Naive thymus-derived CD4-positive, alpha-beta T cell (primary cell): ENCODE results near the gene ENO2. TPM values are rescaled to one million over a fixed set of nuclear protein-coding genes. Genes with fewer than 3 reads are reported as not detected.

ENCODE experiments used
- ATAC-seq: fragments of 150-1000 bp; cut with Tn5 transposase; 2 replicates; pipeline ENCODE4 v1.10.0; 2021; ENCODE audit warnings: mild to moderate bottlenecking, moderate library complexity
- CTCF ChIA-PET: fragments of 350-600 bp; sonication (Branson Sonifier 250); formaldehyde crosslinking; loops from one replicate; lab custom pipeline; 2021; ENCODE audit warnings: antibody characterized with exemption; lab: Charles Lee
- POLR2A ChIA-PET: fragments of 350-600 bp; sonication (Branson Sonifier 250); formaldehyde crosslinking; loops from one replicate; lab custom pipeline; 2021; ENCODE audit warnings: antibody characterized with exemption, inconsistent platforms; lab: Charles Lee
- DNase-seq, 9 donors: peaks; one replicate each; pipeline versions ENCODE4 v3.0.0 to v3.0.0-alpha.2; 2020 to 2022; ENCODE audit warnings: mixed read lengths in 1 of 9
- H3K27ac ChIP-seq: one replicate; pipeline ENCODE4 v1.7.0; 2013; ENCODE audit warnings: mild to moderate bottlenecking, low read depth, low read length, moderate library complexity
- H3K27me3 ChIP-seq, 2 donors: one replicate each; pipeline ENCODE4 v1.7.0; 2013; ENCODE audit warnings: low read length in 2 of 2, mild to moderate bottlenecking in 2 of 2, moderate library complexity in 2 of 2; ENCODE audit not compliant: control insufficient read depth in 2 of 2, insufficient read depth in 2 of 2
- H3K36me3 ChIP-seq, 3 experiments: 1 replicate in 2 of 3; 2 replicates in 1 of 3; pipeline ENCODE4 v1.7.0; 2013; ENCODE audit warnings: low read length in 3 of 3, mild to moderate bottlenecking in 3 of 3, moderate library complexity in 1 of 3; ENCODE audit not compliant: insufficient read depth in 3 of 3, control insufficient read depth in 2 of 3
- H3K4me1 ChIP-seq, 2 donors: one replicate each; pipeline ENCODE4 v1.7.0; 2013; ENCODE audit warnings: low read length in 2 of 2, mild to moderate bottlenecking in 2 of 2, moderate library complexity in 1 of 2; ENCODE audit not compliant: control insufficient read depth in 2 of 2, insufficient read depth in 2 of 2
- H3K4me3 ChIP-seq: 2 replicates; pipeline ENCODE4 v1.7.0; 2013; ENCODE audit warnings: mild to moderate bottlenecking, low read length
- H3K9me3 ChIP-seq, 3 experiments: 1 replicate in 2 of 3; 2 replicates in 1 of 3; pipeline ENCODE4 v1.7.0; 2013; ENCODE audit warnings: low read length in 3 of 3; ENCODE audit not compliant: control insufficient read depth in 2 of 3
- H3K27ac Mint-ChIP-seq, 9 donors: one replicate each; pipeline ENCODE4 v1.8.0; 2020 to 2022; ENCODE audit warnings: mixed read lengths in 9 of 9, mild to moderate bottlenecking in 8 of 9, moderate library complexity in 5 of 9, inconsistent platforms in 2 of 9
- H3K27me3 Mint-ChIP-seq, 5 donors: one replicate each; pipeline ENCODE4 v1.8.0; 2021 to 2022; ENCODE audit warnings: mixed read lengths in 5 of 5, mild to moderate bottlenecking in 1 of 5
- H3K36me3 Mint-ChIP-seq, 5 donors: one replicate each; pipeline ENCODE4 v1.8.0; 2020 to 2022; ENCODE audit warnings: mixed read lengths in 5 of 5, mild to moderate bottlenecking in 3 of 5, inconsistent platforms in 1 of 5
- H3K4me1 Mint-ChIP-seq, 7 donors: one replicate each; pipeline ENCODE4 v1.8.0; 2020 to 2022; ENCODE audit warnings: mixed read lengths in 7 of 7, mild to moderate bottlenecking in 3 of 7, inconsistent platforms in 1 of 7
- H3K4me3 Mint-ChIP-seq, 10 donors: one replicate each; pipeline ENCODE4 v1.8.0; 2020 to 2022; ENCODE audit warnings: mild to moderate bottlenecking in 10 of 10, mixed read lengths in 10 of 10, moderate library complexity in 6 of 10, inconsistent platforms in 2 of 10
- H3K9me3 Mint-ChIP-seq, 11 donors: one replicate each; pipeline ENCODE4 v1.8.0; 2020 to 2022; ENCODE audit warnings: mixed read lengths in 11 of 11, mild to moderate bottlenecking in 4 of 11, inconsistent platforms in 1 of 11, moderate library complexity in 1 of 11
- intact Hi-C, 2 donors: fragments of 100-400 bp; cut with micrococcal nuclease; formaldehyde crosslinking; loops; one replicate each; pipeline ENCODE4 v1.15.1; 2023
- polyA plus RNA-seq, 2 donors: library from polyadenylated mRNA; unstranded; fragments of 300-500 nt; fragmentation: Illumina TruSeq; gene quantifications; one replicate each; pipeline ENCODE4 v1.2.3, GENCODE V29; 2021
- total RNA-seq, 6 experiments: library from RNA in 5 of 6; stranded (reverse) in 5 of 6; gene quantifications; 1 replicate in 5 of 6; 2 replicates in 1 of 6; pipeline ENCODE4 v1.2.3 and lab custom pipeline; 2021 to 2026

ENO2 gene
- total and polyA plus RNA-seq, 7 experiments from 2014 or later: 22.5 to 193 (median 90.6) TPM

DNA sequence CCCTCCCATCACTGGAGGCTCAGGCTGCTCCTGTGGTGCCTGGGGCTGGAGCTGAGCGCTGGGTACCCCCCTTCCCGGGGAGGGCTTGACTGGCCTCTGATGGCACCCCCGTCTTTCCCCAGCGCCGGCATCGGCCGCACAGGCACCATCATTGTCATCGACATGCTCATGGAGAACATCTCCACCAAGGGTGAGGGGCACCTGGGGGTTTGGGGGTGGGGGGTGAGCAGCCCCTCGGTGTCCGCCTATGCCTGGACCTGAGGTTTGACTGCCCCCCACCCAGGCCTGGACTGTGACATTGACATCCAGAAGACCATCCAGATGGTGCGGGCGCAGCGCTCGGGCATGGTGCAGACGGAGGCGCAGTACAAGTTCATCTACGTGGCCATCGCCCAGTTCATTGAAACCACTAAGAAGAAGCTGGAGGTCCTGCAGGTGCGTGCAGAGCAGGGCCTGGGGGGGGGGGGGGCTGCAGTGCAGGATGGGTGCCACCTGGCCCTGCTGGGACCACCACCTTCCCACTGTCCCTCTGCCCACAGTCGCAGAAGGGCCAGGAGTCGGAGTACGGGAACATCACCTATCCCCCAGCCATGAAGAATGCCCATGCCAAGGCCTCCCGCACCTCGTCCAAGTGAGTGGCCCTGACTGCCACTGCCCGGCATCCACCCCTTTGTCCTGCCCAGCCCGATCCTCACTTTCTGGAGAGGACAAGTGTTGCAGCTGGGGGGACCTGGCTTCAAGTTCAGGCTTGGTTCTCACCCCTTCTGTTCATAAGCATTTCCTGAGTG lies 45.6 kb downstream of the ENO2 start:
- Histone ChIP-seq H3K27ac (peak overlapping the region; percentile 95), H3K36me3 (peaks cover 5 to 47% (median 20%) of the 10 kb centered on the region in 3 experiments), H3K4me1 (peaks cover 81 to 91% of the 10 kb centered on the region in 2 donors), H3K9me3 (no peaks in the 10 kb centered on the region), H3K4me3 (peak overlapping the region; percentile 65), H3K27me3 (no peaks in the 10 kb centered on the region)
- POLR2A ChIA-PET: interaction anchor here (0.7 to 13.5 kb wide), 11 partner anchors 9 to 680 kb away, joined by 3 to 1270 read pairs (median 8); partner anchors contain the start of genes C12orf57, CDCA3, EMG1 and ENO2
- CTCF ChIA-PET: interaction anchor here (0.9 to 11.1 kb wide), 5 partner anchors 12 to 87 kb away, joined by 3 to 460 read pairs (median 8); partner anchors contain the start of genes C12orf57, PTPN6, RNU7-1 and SPSB2
- Mint-ChIP-seq H3K4me3 (peak overlapping the region; percentile 80 to 99 (median 93)), H3K4me1 (peaks cover 51 to 86% (median 77%) of the 10 kb centered on the region in 7 donors), H3K36me3 (peaks cover 10 to 36% (median 21%) of the 10 kb centered on the region in 5 donors), H3K27me3 (no peaks in the 10 kb centered on the region), H3K9me3 (no peaks in the 10 kb centered on the region), H3K27ac (peak overlapping the region; percentile 96 to 100 (median 99))
- no peak for DNase-seq
- intact Hi-C loops: loop anchor here (10.0 kb wide), 2 partner anchors 195 to 355 kb away; partner anchors contain the start of genes CHD4 (in 1 of the 2) and PTMS (in 1 of the 2)
- ATAC-seq: no peak

DNA sequence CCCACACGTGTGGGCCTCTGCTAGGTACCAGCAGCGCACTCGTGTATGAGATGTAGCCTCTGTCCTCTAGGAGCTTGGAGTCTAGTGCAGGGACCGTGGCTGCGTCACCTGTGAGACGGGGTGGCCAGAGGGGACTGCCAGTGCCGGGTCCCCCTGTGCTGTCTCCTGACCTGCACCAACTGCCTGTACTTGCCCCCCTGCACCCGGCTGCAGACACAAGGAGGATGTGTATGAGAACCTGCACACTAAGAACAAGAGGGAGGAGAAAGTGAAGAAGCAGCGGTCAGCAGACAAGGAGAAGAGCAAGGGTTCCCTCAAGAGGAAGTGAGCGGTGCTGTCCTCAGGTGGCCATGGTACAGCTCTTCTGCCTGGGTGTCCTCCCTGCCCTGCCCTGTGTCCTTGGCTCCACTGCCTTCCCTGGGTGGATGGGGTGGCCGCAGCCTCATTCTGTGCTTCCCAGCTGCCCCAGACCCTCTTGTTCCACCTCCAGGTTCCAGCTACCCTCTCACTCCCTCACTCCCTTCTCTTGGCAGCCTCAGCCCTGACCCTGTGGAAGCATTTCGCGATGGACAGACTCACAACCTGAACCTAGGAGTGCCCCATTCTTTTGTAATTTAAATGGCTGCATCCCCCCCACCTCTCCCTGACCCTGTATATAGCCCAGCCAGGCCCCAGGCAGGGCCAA lies 46.4 kb downstream of the ENO2 start:
- Histone ChIP-seq H3K27me3 (no peaks in the 10 kb centered on the region), H3K4me1 (peaks cover 78 to 85% of the 10 kb centered on the region in 2 donors), H3K36me3 (peaks cover 8 to 45% (median 21%) of the 10 kb centered on the region in 3 experiments), H3K4me3 (peak overlapping the region; percentile 18), H3K9me3 (no peaks in the 10 kb centered on the region), H3K27ac (peak overlapping the region; percentile 95)
- ChIA-PET CTCF (interaction anchor here (0.9 to 11.1 kb wide), 6 partner anchors 13 to 88 kb away, joined by 3 to 460 read pairs (median 4); partner anchors contain the start of genes C12orf57, PTPN6, RNU7-1 and SPSB2), POLR2A (interaction anchor here (0.9 to 13.5 kb wide), 10 partner anchors 8 to 147 kb away, joined by 3 to 1270 read pairs (median 10); partner anchors contain the start of genes C12orf57, CDCA3, EMG1 and ENO2)
- Mint-ChIP-seq H3K4me3 (peak overlapping the region; percentile 66 to 99 (median 84)), H3K27me3 (no peaks in the 10 kb centered on the region), H3K9me3 (no peaks in the 10 kb centered on the region), H3K27ac (peak overlapping the region; percentile 96 to 100 (median 98)), H3K36me3 (peaks cover 10 to 37% (median 25%) of the 10 kb centered on the region in 5 donors), H3K4me1 (peaks cover 52 to 84% (median 77%) of the 10 kb centered on the region in 7 donors)
- peak in 2 of 9 donors; percentile 39 to 46 for DNase-seq
- intact Hi-C loops: loop anchor here (1.0 kb wide), 5 partner anchors 7 to 36 kb away; partner anchors contain the start of genes C12orf57 (in 2 of the 2), EMG1 (in 1 of the 2) and PHB2 (in 1 of the 2)
- ATAC-seq: peak; percentile 11

DNA sequence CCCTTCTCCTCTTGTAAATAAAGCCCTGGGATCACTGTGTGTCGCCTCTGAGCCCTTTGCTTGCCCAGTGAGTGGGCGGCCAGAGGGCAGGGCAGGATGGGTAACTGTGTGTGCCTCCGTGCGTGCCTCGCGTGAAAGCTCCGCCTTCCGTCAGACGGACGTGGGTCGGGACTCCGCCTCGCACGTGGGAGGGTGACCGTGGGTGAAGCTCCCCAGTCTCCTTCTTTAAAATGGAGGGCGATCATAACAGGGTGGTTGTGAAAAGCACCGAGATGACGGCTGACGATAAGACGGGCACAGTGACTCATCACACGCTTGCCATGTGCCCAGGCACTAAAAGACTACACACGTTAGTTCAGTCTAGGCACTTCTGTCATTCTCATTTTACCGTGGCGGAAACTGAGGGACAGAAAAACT lies 46.9 kb downstream of the ENO2 start:
- Histone ChIP-seq H3K9me3 (no peaks in the 10 kb centered on the region), H3K4me1 (peaks cover 72 to 79% of the 10 kb centered on the region in 2 donors), H3K27ac (peak overlapping the region; percentile 95), H3K36me3 (peaks cover 14 to 45% (median 17%) of the 10 kb centered on the region in 3 experiments), H3K27me3 (no peaks in the 10 kb centered on the region), H3K4me3 (peak overlapping the region; percentile 18)
- ChIA-PET CTCF (interaction anchor here (0.9 to 11.1 kb wide), 6 partner anchors 14 to 38 kb away, joined by 3 to 460 read pairs (median 4); partner anchors contain the start of genes C12orf57, PTPN6 and RNU7-1), POLR2A (interaction anchor here (0.5 to 13.5 kb wide), 11 partner anchors 8 to 147 kb away, joined by 3 to 1270 read pairs (median 9); partner anchors contain the start of genes C12orf57, CDCA3, EMG1 and ENO2)
- ATAC-seq (peak; percentile 83), DNase-seq (peak; percentile 61 to 94 (median 75))
- intact Hi-C loops: loop anchor here (1.0 kb wide), 5 partner anchors 8 to 37 kb away; partner anchors contain the start of genes C12orf57 (in 2 of the 2), EMG1 (in 1 of the 2) and PHB2 (in 1 of the 2)
- Mint-ChIP-seq H3K27me3 (no peaks in the 10 kb centered on the region), H3K27ac (peak overlapping the region; percentile 96 to 100 (median 98)), H3K4me1 (peaks cover 52 to 79% (median 74%) of the 10 kb centered on the region in 7 donors), H3K4me3 (peak overlapping the region; percentile 66 to 99 (median 84)), H3K9me3 (no peaks in the 10 kb centered on the region), H3K36me3 (peaks cover 12 to 35% (median 26%) of the 10 kb centered on the region in 5 donors)

DNA sequence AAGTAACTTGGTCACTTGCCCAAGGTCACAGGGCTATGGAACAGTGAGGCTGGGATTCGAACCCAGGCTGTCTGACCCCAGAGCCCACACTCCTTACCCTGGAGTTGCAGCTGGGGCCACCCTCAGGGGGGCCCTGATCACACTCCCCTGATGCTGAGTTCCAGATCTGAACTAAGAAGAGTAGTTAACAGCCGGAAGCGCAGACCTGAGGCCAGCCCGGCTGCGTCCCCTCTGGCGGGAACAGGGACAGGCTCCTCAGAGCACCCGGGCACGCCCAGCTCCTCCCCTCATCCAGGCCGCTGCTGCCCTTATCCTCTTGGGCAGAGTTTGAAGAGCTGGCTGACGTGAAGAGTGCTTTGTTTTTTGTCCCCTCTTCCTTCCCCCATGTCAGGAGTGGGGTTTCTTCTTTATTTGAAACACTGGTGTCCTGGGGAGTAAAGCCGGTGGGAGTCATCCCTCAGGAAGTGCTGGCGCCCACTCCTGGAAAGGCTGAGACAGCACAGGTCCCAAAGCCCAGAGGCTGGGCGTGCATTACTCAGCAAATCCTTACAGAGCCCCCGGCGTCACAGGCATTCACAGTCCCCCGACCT lies 47.4 kb downstream of the ENO2 start:
- peaks cover 67 to 74% of the 10 kb centered on the region in 2 donors for H3K4me1 ChIP-seq
- Mint-ChIP-seq H3K4me1 (peaks cover 47 to 74% (median 70%) of the 10 kb centered on the region in 7 donors), H3K27me3 (no peaks in the 10 kb centered on the region), H3K9me3 (no peaks in the 10 kb centered on the region), H3K4me3 (peak overlapping the region; percentile 66 to 99 (median 84)), H3K36me3 (peaks cover 14 to 35% (median 29%) of the 10 kb centered on the region in 5 donors), H3K27ac (peak overlapping the region; percentile 96 to 100 (median 98))
- ATAC-seq: peak; percentile 8
- intact Hi-C loops: loop anchor here (1.0 kb wide), 5 partner anchors 8 to 37 kb away; partner anchors contain the start of genes C12orf57 (in 2 of the 2), EMG1 (in 1 of the 2) and PHB2 (in 1 of the 2)
- peak overlapping the region; percentile 95 for H3K27ac ChIP-seq
- H3K36me3 ChIP-seq: peaks cover 12 to 45% (median 19%) of the 10 kb centered on the region in 3 experiments
- ChIA-PET CTCF (interaction anchor here (0.9 to 11.1 kb wide), 6 partner anchors 14 to 38 kb away, joined by 3 to 460 read pairs (median 4); partner anchors contain the start of genes C12orf57, PTPN6 and RNU7-1), POLR2A (interaction anchor here (0.5 to 13.5 kb wide), 12 partner anchors 7 to 146 kb away, joined by 3 to 1270 read pairs (median 8); partner anchors contain the start of genes C12orf57, CDCA3, EMG1 and ENO2)
- peak in 2 of 9 donors; percentile 26 to 54 for DNase-seq
- peak overlapping the region; percentile 18 for H3K4me3 ChIP-seq
- no peaks in the 10 kb centered on the region for H3K9me3 ChIP-seq
- no peaks in the 10 kb centered on the region for H3K27me3 ChIP-seq

DNA sequence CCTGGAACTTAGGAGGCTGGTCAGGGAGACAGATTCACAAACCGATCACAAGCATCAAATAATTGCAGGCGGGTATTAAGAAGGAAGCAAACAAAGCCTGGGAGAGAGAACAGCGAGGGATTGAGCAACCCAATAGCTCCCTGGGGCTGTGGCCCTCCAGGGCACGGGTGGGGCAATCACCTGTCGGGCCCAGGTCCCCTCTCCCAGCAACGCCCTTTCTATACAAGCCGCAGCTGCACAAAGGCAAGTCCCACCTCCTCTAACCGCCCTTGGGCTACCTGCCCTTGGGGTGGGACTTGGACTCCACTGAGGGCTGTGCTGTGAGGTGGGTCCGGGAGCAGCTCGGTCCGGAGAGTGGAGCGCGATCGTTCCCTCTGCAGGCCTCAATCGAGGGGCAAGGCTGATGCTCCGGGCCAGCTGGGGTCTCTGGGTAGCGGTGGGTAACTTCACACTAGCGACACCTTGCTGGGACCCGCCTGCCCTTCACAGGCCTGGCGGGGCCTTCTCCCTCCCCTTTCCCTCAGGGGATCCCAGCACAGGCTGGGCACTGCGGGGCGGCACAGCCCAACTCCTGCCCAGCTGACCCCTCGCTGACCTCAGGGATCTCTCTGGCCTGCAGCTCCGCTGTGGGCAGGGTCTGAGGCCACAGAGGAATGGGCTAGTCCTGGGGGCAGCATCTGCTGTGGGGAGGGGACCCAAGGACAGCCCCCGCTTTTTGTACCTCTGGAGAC lies 48.1 kb downstream of the ENO2 start:
- ChIA-PET CTCF (interaction anchor here (0.5 to 11.1 kb wide), 5 partner anchors 15 to 347 kb away, joined by 4 to 460 read pairs (median 4); partner anchors contain the start of genes C12orf57, PTPN6 and RNU7-1), POLR2A (interaction anchor here (1.8 to 13.5 kb wide), 6 partner anchors 19 to 110 kb away, joined by 7 to 1270 read pairs (median 12); partner anchors contain the start of genes C12orf57, CDCA3, ENO2 and PTPN6)
- Histone ChIP-seq H3K27ac (peak overlapping the region; percentile 95), H3K36me3 (peaks cover 16 to 45% (median 19%) of the 10 kb centered on the region in 3 experiments), H3K4me1 (peaks cover 60 to 67% of the 10 kb centered on the region in 2 donors), H3K9me3 (no peaks in the 10 kb centered on the region), H3K27me3 (no peaks in the 10 kb centered on the region), H3K4me3 (no peak overlapping the region)
- Mint-ChIP-seq H3K36me3 (peaks cover 14 to 30% (median 24%) of the 10 kb centered on the region in 5 donors), H3K27ac (peak overlapping the region; percentile 96 to 100 (median 98)), H3K27me3 (no peaks in the 10 kb centered on the region), H3K4me1 (peaks cover 41 to 67% (median 64%) of the 10 kb centered on the region in 7 donors), H3K4me3 (peak overlapping the region in 9 of 10 donors; percentile 22 to 99 (median 80)), H3K9me3 (no peaks in the 10 kb centered on the region)
- DNase-seq: no peak
- no peak for ATAC-seq
- intact Hi-C loops: no loop called here
